Ammon's horn (tissue), 1 donor: Measurements from ENCODE around the gene EIF4EBP2.

Source experiments
- DNase-seq: peaks from one replicate; pipeline ENCODE4 v3.0.0-alpha.2; 2016; ENCODE audit warnings: low spot score

The EIF4EBP2 gene

GRCh38 chr10:70432561-70433263 lies 28.8 kb downstream of the EIF4EBP2 start:
- no peak for DNase-seq

- no peak for DNase-seq
Observed at GRCh38 chr10:70433581-70434280, 29.8 kb downstream of the EIF4EBP2 start.

GRCh38 chr10:70435241-70436085 lies 31.5 kb downstream of the EIF4EBP2 start:
- no peak for DNase-seq

GRCh38 chr10:70437721-70438120 lies 33.8 kb downstream of the EIF4EBP2 start:
- no peak for DNase-seq

- DNase-seq = no peak
Observed at GRCh38 chr10:70440296-70441160, 36.6 kb downstream of the EIF4EBP2 start.

GRCh38 chr10:70441161-70441894 lies 37.4 kb downstream of the EIF4EBP2 start, which contains the start of gene NODAL:
Gene NODAL (minus strand): TSS chr10:70441681. CDS start chr10:70441667, 14 bp downstream.
- DNase-seq = no peak

GRCh38 chr10:70441895-70442309 lies 38.0 kb downstream of the EIF4EBP2 start:
- no peak for DNase-seq

GRCh38 chr10:70442332-70442988 lies 38.5 kb downstream of the EIF4EBP2 start:
- no peak for DNase-seq

GRCh38 chr10:70444744-70445143 lies 40.8 kb downstream of the EIF4EBP2 start:
- DNase-seq = no peak

GRCh38 chr10:70445718-70446657 lies 42.0 kb downstream of the EIF4EBP2 start:
- no peak for DNase-seq

- no peak for DNase-seq
Observed at GRCh38 chr10:70448236-70448635, 44.3 kb downstream of the EIF4EBP2 start.

- DNase-seq = no peak
Observed at GRCh38 chr10:70455213-70455630, 51.3 kb downstream of the EIF4EBP2 start.

GRCh38 chr10:70456164-70456563 lies 52.2 kb downstream of the EIF4EBP2 start:
- no peak for DNase-seq

- DNase-seq = no peak
Observed at GRCh38 chr10:70457759-70458305, 53.9 kb downstream of the EIF4EBP2 start.

GRCh38 chr10:70458329-70459060 lies 54.5 kb downstream of the EIF4EBP2 start:
- DNase-seq = peak; percentile 39

GRCh38 chr10:70459061-70459773 lies 55.3 kb downstream of the EIF4EBP2 start:
- DNase-seq = no peak

- no peak for DNase-seq
Observed at GRCh38 chr10:70459774-70460490, 56.0 kb downstream of the EIF4EBP2 start.
